NCI-H82 treated with DMSO at 0.1 percent for 48 hours (cell line): Measurements from ENCODE around the gene CHCHD6.

Experiments
- DNase-seq: peaks from one replicate; lab custom pipeline; 2025; ENCODE audit not compliant: unreplicated experiment; lab: John Stamatoyannopoulos, UW

CHCHD6 gene

GRCh38 chr3:126857928-126858327 lies 153.9 kb downstream of the CHCHD6 start:
- DNase-seq = no peak

GRCh38 chr3:126858401-126858800 lies 154.4 kb downstream of the CHCHD6 start:
- no peak for DNase-seq

- no peak for DNase-seq
These were observed 154.8 kb downstream of the CHCHD6 start for GRCh38 chr3:126858887-126859286.

- no peak for DNase-seq
These were observed 155.6 kb downstream of the CHCHD6 start for GRCh38 chr3:126859415-126860246.

- no peak for DNase-seq
These were observed 161.7 kb downstream of the CHCHD6 start for GRCh38 chr3:126865736-126866135.

GRCh38 chr3:126866175-126866759 lies 162.2 kb downstream of the CHCHD6 start:
- no peak for DNase-seq

- no peak for DNase-seq
These were observed 163.3 kb downstream of the CHCHD6 start for GRCh38 chr3:126867190-126867862.

GRCh38 chr3:126867863-126868200 lies 163.8 kb downstream of the CHCHD6 start:
- DNase-seq = no peak

GRCh38 chr3:126870608-126871210 lies 166.7 kb downstream of the CHCHD6 start:
- DNase-seq = no peak

GRCh38 chr3:126872701-126873342 lies 168.8 kb downstream of the CHCHD6 start:
- DNase-seq = no peak

GRCh38 chr3:126873416-126873815 lies 169.4 kb downstream of the CHCHD6 start:
- no peak for DNase-seq

- DNase-seq = no peak
These were observed 174.6 kb downstream of the CHCHD6 start for GRCh38 chr3:126878664-126879063.

GRCh38 chr3:126880901-126881300 lies 176.9 kb downstream of the CHCHD6 start:
- DNase-seq = no peak

- no peak for DNase-seq
These were observed 177.8 kb downstream of the CHCHD6 start for GRCh38 chr3:126881861-126882260.

GRCh38 chr3:126883241-126883640 lies 179.2 kb downstream of the CHCHD6 start:
- no peak for DNase-seq

GRCh38 chr3:126885425-126885824 lies 181.4 kb downstream of the CHCHD6 start:
- DNase-seq = no peak

- no peak for DNase-seq
These were observed 182.2 kb downstream of the CHCHD6 start for GRCh38 chr3:126886217-126886616.

- no peak for DNase-seq
These were observed 183.6 kb downstream of the CHCHD6 start for GRCh38 chr3:126887686-126888085.

GRCh38 chr3:126888186-126888760 lies 184.2 kb downstream of the CHCHD6 start:
- no peak for DNase-seq

GRCh38 chr3:126889276-126890201 lies 185.5 kb downstream of the CHCHD6 start:
- no peak for DNase-seq
